IMR-90 (cell line): Measurements from ENCODE around the gene NCAM1. TPM values are rescaled to one million over a fixed set of nuclear protein-coding genes. Genes with fewer than 3 reads are reported as not detected.

ENCODE experiments used
- ATAC-seq: fragments of 200-7000 bp; cut with Tn5 transposase; 2 replicates; pipeline ENCODE4 v1.9.1; 2020; ENCODE audit warnings: low read depth, mild to moderate bottlenecking, moderate library complexity
- BruUV-seq: library from RNA; stranded (reverse); fragments of 400-500 nt; replicated peaks from 2 replicates; lab custom pipeline; 2021; lab: Mats Ljungman, UMichigan
- CTCF ChIA-PET: fragments of 300-600 bp; formaldehyde crosslinking; extraction: SDS; loops from one replicate; lab custom pipeline; 2021; ENCODE audit warnings: antibody characterized with exemption; lab: Yijun Ruan, JAX
- POLR2A ChIA-PET: fragments of 300-600 bp; sonication (Branson Sonifier 250); formaldehyde crosslinking; loops from one replicate; lab custom pipeline; 2022; ENCODE audit warnings: antibody characterized with exemption; ENCODE audit not compliant: unreplicated experiment; lab: Charles Lee
- DNase-seq: peaks from one replicate; pipeline ENCODE4 v3.0.0; 2013
- H2AFZ ChIP-seq: replicated peaks from 2 replicates; pipeline ENCODE3; 2013; ENCODE audit warnings: low read length, mild to moderate bottlenecking; ENCODE audit not compliant: poor library complexity
- H2AK5ac ChIP-seq: 2 replicates; pipeline ENCODE4 v1.6.1; 2013; ENCODE audit warnings: low read depth, low read length, inconsistent platforms
- H2AK9ac ChIP-seq: replicated peaks from 2 replicates; pipeline ENCODE3; 2013; ENCODE audit warnings: mild to moderate bottlenecking, low read depth, low read length, moderate library complexity; ENCODE audit not compliant: poor library complexity
- H2BK120ac ChIP-seq: 2 replicates; pipeline ENCODE4 v1.6.1; 2013; ENCODE audit warnings: low read depth, low read length, inconsistent platforms
- H2BK15ac ChIP-seq: 3 replicates; pipeline ENCODE4 v1.6.1; 2013; ENCODE audit warnings: low read depth, low read length, inconsistent platforms
- H2BK20ac ChIP-seq: 2 replicates; pipeline ENCODE4 v1.6.1; 2013; ENCODE audit warnings: low read depth, mild to moderate bottlenecking, inconsistent platforms, low read length, moderate library complexity
- H2BK5ac ChIP-seq: 2 replicates; pipeline ENCODE4 v1.6.1; 2013; ENCODE audit warnings: mild to moderate bottlenecking, low read depth, low read length, inconsistent platforms; ENCODE audit not compliant: poor library complexity, severe bottlenecking
- H3K14ac ChIP-seq: replicated peaks from 2 replicates; pipeline ENCODE4 v1.6.1; 2013; ENCODE audit warnings: low read depth, low read length, inconsistent platforms
- H3K18ac ChIP-seq: 2 replicates; pipeline ENCODE4 v1.6.1; 2013; ENCODE audit warnings: low read depth, low read length, control low read depth
- H3K23ac ChIP-seq: 2 replicates; pipeline ENCODE4 v1.6.1; 2013; ENCODE audit warnings: low read depth, low read length, inconsistent platforms
- H3K27ac ChIP-seq: 2 replicates; pipeline ENCODE4 v1.5.1; 2013; ENCODE audit warnings: mild to moderate bottlenecking, control low read depth, low read length; ENCODE audit not compliant: insufficient read depth
- H3K27me3 ChIP-seq: 2 replicates; pipeline ENCODE4 v1.6.1; 2013; ENCODE audit warnings: low read length; ENCODE audit not compliant: control insufficient read depth, insufficient read depth
- H3K36me3 ChIP-seq: 2 replicates; pipeline ENCODE4 v1.6.1; 2013; ENCODE audit warnings: low read length, mixed read lengths; ENCODE audit not compliant: control insufficient read depth, insufficient read depth
- H3K4ac ChIP-seq: 2 replicates; pipeline ENCODE4 v1.6.1; 2013; ENCODE audit warnings: low read depth, low read length, inconsistent platforms
- H3K4me1 ChIP-seq: 2 replicates; pipeline ENCODE4 v1.6.1; 2013; ENCODE audit warnings: low read length, mixed read lengths; ENCODE audit not compliant: control insufficient read depth, insufficient read depth
- H3K4me2 ChIP-seq: 2 replicates; pipeline ENCODE4 v1.6.1; 2013; ENCODE audit warnings: low read depth, mild to moderate bottlenecking, control low read depth, low read length, moderate library complexity
- H3K4me3 ChIP-seq: 2 replicates; pipeline ENCODE4 v1.5.1; 2013; ENCODE audit warnings: low read depth, mild to moderate bottlenecking, control low read depth, low read length, moderate library complexity; ENCODE audit not compliant: insufficient read depth
- H3K56ac ChIP-seq: 2 replicates; pipeline ENCODE4 v1.6.1; 2013; ENCODE audit warnings: low read length, inconsistent platforms; ENCODE audit not compliant: insufficient read depth; ENCODE audit errors: extremely low read depth
- H3K79me1 ChIP-seq, 2 experiments: 2 replicates each; pipeline ENCODE4 v1.6.1; 2013; ENCODE audit warnings: low read length in 2 of 2, inconsistent platforms in 1 of 2, low read depth in 1 of 2
- H3K9ac ChIP-seq: 2 replicates; pipeline ENCODE4 v1.6.1; 2013; ENCODE audit warnings: low read depth, low read length, control low read depth
- H3K9me1 ChIP-seq: 2 replicates; pipeline ENCODE4 v1.6.1; 2013; ENCODE audit warnings: low read length, inconsistent platforms; ENCODE audit not compliant: insufficient read depth
- H3K9me3 ChIP-seq: 2 replicates; pipeline ENCODE4 v1.6.1; 2013; ENCODE audit warnings: low read length; ENCODE audit not compliant: control insufficient read depth, insufficient read depth
- H4K20me1 ChIP-seq: 2 replicates; pipeline ENCODE4 v1.6.1; 2013; ENCODE audit warnings: low read length, inconsistent platforms; ENCODE audit not compliant: insufficient read depth
- H4K5ac ChIP-seq: 2 replicates; pipeline ENCODE4 v1.6.1; 2013; ENCODE audit warnings: mild to moderate bottlenecking, low read depth, low read length, control low read depth
- H4K8ac ChIP-seq, 2 experiments: 2 replicates each; pipeline ENCODE4 v1.6.1; 2013; ENCODE audit warnings: low read depth in 2 of 2, low read length in 2 of 2, control low read depth in 1 of 2, inconsistent platforms in 1 of 2
- H4K91ac ChIP-seq: 2 replicates; pipeline ENCODE4 v1.6.1; 2013; ENCODE audit warnings: low read depth, low read length, inconsistent platforms; ENCODE audit not compliant: insufficient read depth
- CEBPB ChIP-seq: IDR thresholded peaks from 2 replicates; pipeline ENCODE4 v1.6.1; 2012; ENCODE audit warnings: low read depth, low read length, improper control_type of control experiment
- CHD1 ChIP-seq: IDR thresholded peaks from 2 replicates; pipeline ENCODE4 v1.6.1; 2012; ENCODE audit warnings: low read depth, low read length, improper control_type of control experiment
- ELK1 ChIP-seq: fragments of 150-350 bp; IDR thresholded peaks from 2 replicates; pipeline ENCODE4 v1.6.1; 2016; ENCODE audit warnings: low read depth, mild to moderate bottlenecking, low read length, moderate library complexity, borderline replicate concordance
- FOS ChIP-seq: fragments of 150-350 bp; IDR thresholded peaks from 2 replicates; pipeline ENCODE4 v1.6.1; 2016; ENCODE audit warnings: low read depth, low read length
- MAFK ChIP-seq: IDR thresholded peaks from 2 replicates; pipeline ENCODE4 v1.6.1; 2012; ENCODE audit warnings: low read depth, low read length, improper control_type of control experiment
- MAZ ChIP-seq: IDR thresholded peaks from 2 replicates; pipeline ENCODE4 v1.6.1; 2012; ENCODE audit warnings: low read depth, mild to moderate bottlenecking, low read length, improper control_type of control experiment, moderate library complexity, borderline replicate concordance
- MXI1 ChIP-seq: IDR thresholded peaks from 2 replicates; pipeline ENCODE4 v1.6.1; 2012; ENCODE audit warnings: low read depth, mild to moderate bottlenecking, low read length, moderate library complexity, borderline replicate concordance
- NFE2L2 ChIP-seq: fragments of 150-350 bp; IDR thresholded peaks from 2 replicates; pipeline ENCODE4 v1.6.1; 2016; ENCODE audit warnings: low read depth, mild to moderate bottlenecking, low read length
- POLR2A ChIP-seq: IDR thresholded peaks from 2 replicates; pipeline ENCODE4 v1.6.1; 2012; ENCODE audit warnings: mild to moderate bottlenecking, low read depth, low read length
- RAD21 ChIP-seq: IDR thresholded peaks from 2 replicates; pipeline ENCODE4 v1.6.1; 2012; ENCODE audit warnings: low read length, improper control_type of control experiment
- RCOR1 ChIP-seq: IDR thresholded peaks from 2 replicates; pipeline ENCODE4 v1.6.1; 2012; ENCODE audit warnings: mild to moderate bottlenecking, low read length, improper control_type of control experiment; ENCODE audit not compliant: insufficient replicate concordance
- SMC3 ChIP-seq: fragments of 150-350 bp; IDR thresholded peaks from 2 replicates; pipeline ENCODE4 v1.6.1; 2016; ENCODE audit warnings: low read depth, mild to moderate bottlenecking, antibody characterized with exemption, low read length, moderate library complexity
- WGBS, 2 experiments: methylation state at CpG; one replicate each; pipeline versions ENCODE4 v1.1.5 to v1.1.7; 2013; ENCODE audit warnings: missing lambda C conversion rate in 2 of 2; ENCODE audit not compliant: insufficient read length in 1 of 2; ENCODE audit errors: extremely low coverage in 2 of 2; 5-methylcytosine and 5-hydroxymethylcytosine counted together
- dilution Hi-C: fragments of 300-500 bp; cut with HindIII; formaldehyde crosslinking; loops from one replicate; pipeline ENCODE4 v1.14.3; 2018; ENCODE audit warnings: low sequenced_read_pairs; ENCODE audit not compliant: unreplicated experiment
- in situ Hi-C: fragments of 300-500 bp; cut with MboI; formaldehyde crosslinking; loops from 3 replicates; pipeline ENCODE4 v1.14.3; 2019; ENCODE audit warnings: low sequenced_read_pairs, inconsistent platforms, mixed read lengths
- intact Hi-C: fragments of 100-400 bp; cut with micrococcal nuclease; formaldehyde crosslinking; loops from 2 replicates; pipeline ENCODE4 v1.10.0; 2022
- polyA plus RNA-seq, 3 experiments: library from polyadenylated mRNA; depleted of rRNA; stranded (reverse); fragments of >200 nt; gene quantifications; 2 replicates each; pipeline ENCODE4 v1.2.3, GENCODE V29; 2012; ENCODE audit warnings: low replicate concordance in 1 of 3
- total RNA-seq: library from RNA; depleted of rRNA; stranded (reverse); fragments of >200 nt; gene quantifications from 2 replicates; pipeline ENCODE4 v1.2.3, GENCODE V29; 2012
- TF ChIP-seq, protein P1 (sequence below): fragments of 150-350 bp; IDR thresholded peaks from 2 replicates; pipeline ENCODE4 v1.6.1; 2017; ENCODE audit warnings: mild to moderate bottlenecking, antibody characterized with exemption, low read length, low read depth
- TF ChIP-seq, protein P2 (sequence below): conservative IDR thresholded peaks from 2 replicates; pipeline ENCODE4 v1.5.1; 2012; ENCODE audit warnings: mild to moderate bottlenecking, low read depth, low read length, improper control_type of control experiment

Gene NCAM1
- total and polyA plus RNA-seq, 2 of the 4 experiments (the other 2 are of a cell fraction), result 0.09 to 0.18 TPM

- Histone ChIP-seq H2BK15ac (no peak overlapping the region), H2BK120ac (no peak overlapping the region), H3K4me2 (no peak overlapping the region), H3K4me3 (no peak overlapping the region), H2AK5ac (no peak overlapping the region), H4K91ac (no peak overlapping the region), H4K20me1 (no peaks in the 10 kb centered on the region), H3K9me3 (peaks cover 5% of the 10 kb centered on the region; the same call in 1 of the 2 replicates), H3K36me3 (no peaks in the 10 kb centered on the region), H4K5ac (no peak overlapping the region), H2BK20ac (no peak overlapping the region), H3K18ac (no peak overlapping the region), H3K4me1 (no peaks in the 10 kb centered on the region), H3K79me1 (no peaks in the 10 kb centered on the region), H3K14ac (no peak overlapping the region), H3K23ac (no peak overlapping the region), H3K56ac (no peak overlapping the region), H3K4ac (no peak overlapping the region), H2BK5ac (no peak overlapping the region), H3K9me1 (no peaks in the 10 kb centered on the region), H3K9ac (no peak overlapping the region), H2AFZ (no peak overlapping the region), H4K8ac (no peak overlapping the region), H3K27me3 (no peaks in the 10 kb centered on the region), H2AK9ac (no peak overlapping the region), H3K27ac (no peak overlapping the region)
- CTCF ChIA-PET, result no interaction called here
- POLR2A ChIA-PET, result no interaction called here
- no TSS peak for BruUV-seq
- in situ Hi-C loops (no loop called here), dilution Hi-C loops (no loop called here), intact Hi-C loops (no loop called here)
- no peak for DNase-seq
- no peak for ATAC-seq
- WGBS, 2 experiments, result no CpG with 5 or more reads among the region's 4 CpGs
- TF ChIP-seq RAD21 (no peak), MXI1 (no peak), FOS (no peak), RCOR1 (no peak), SMC3 (no peak), MAFK (no peak), POLR2A (no peak), CEBPB (no peak), CHD1 (no peak), MAZ (no peak), NFE2L2 (no peak), ELK1 (no peak)
- TF ChIP-seq, protein P1, sequence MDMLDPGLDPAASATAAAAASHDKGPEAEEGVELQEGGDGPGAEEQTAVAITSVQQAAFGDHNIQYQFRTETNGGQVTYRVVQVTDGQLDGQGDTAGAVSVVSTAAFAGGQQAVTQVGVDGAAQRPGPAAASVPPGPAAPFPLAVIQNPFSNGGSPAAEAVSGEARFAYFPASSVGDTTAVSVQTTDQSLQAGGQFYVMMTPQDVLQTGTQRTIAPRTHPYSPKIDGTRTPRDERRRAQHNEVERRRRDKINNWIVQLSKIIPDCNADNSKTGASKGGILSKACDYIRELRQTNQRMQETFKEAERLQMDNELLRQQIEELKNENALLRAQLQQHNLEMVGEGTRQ, result no peak
- TF ChIP-seq, protein P2, sequence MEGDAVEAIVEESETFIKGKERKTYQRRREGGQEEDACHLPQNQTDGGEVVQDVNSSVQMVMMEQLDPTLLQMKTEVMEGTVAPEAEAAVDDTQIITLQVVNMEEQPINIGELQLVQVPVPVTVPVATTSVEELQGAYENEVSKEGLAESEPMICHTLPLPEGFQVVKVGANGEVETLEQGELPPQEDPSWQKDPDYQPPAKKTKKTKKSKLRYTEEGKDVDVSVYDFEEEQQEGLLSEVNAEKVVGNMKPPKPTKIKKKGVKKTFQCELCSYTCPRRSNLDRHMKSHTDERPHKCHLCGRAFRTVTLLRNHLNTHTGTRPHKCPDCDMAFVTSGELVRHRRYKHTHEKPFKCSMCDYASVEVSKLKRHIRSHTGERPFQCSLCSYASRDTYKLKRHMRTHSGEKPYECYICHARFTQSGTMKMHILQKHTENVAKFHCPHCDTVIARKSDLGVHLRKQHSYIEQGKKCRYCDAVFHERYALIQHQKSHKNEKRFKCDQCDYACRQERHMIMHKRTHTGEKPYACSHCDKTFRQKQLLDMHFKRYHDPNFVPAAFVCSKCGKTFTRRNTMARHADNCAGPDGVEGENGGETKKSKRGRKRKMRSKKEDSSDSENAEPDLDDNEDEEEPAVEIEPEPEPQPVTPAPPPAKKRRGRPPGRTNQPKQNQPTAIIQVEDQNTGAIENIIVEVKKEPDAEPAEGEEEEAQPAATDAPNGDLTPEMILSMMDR, result no peak
Observed at GRCh38 chr11:113016905-113017304, 55.7 kb downstream of the NCAM1 start.
